PC-9 (cell line): ENCODE results near the gene FAM221B. TPM values are rescaled to one million over a fixed set of nuclear protein-coding genes. Genes with fewer than 3 reads are reported as not detected.

Source experiments
- BruUV-seq: library from RNA; stranded (reverse); fragments of 400-500 nt; replicated peaks from 2 replicates; lab custom pipeline; 2021; lab: Mats Ljungman, UMichigan
- CTCF ChIA-PET: fragments of 300-600 bp; sonication (Branson Sonifier 250); formaldehyde crosslinking; loops from one replicate; lab custom pipeline; 2022; ENCODE audit warnings: antibody characterized with exemption; lab: Charles Lee
- POLR2A ChIA-PET: fragments of 300-600 bp; sonication (Branson Sonifier 250); formaldehyde crosslinking; loops from one replicate; lab custom pipeline; 2022; ENCODE audit warnings: antibody characterized with exemption; ENCODE audit not compliant: unreplicated experiment; lab: Charles Lee
- DNase-seq, 2 experiments: peaks; one replicate each; pipeline versions ENCODE4 v3.0.0 to v3.0.0-alpha.2; 2015 to 2022; ENCODE audit warnings: mixed read lengths in 1 of 2
- H2AFZ ChIP-seq: fragments of 200-600 bp; sonication (generic); 2 replicates; pipeline ENCODE4 v1.8.1; 2017; ENCODE audit warnings: antibody characterized with exemption
- H3F3A ChIP-seq: fragments of 200-600 bp; sonication (generic); 2 replicates; pipeline ENCODE4 v1.8.1; 2017; ENCODE audit warnings: antibody characterized with exemption, mild to moderate bottlenecking, low read depth; ENCODE audit not compliant: insufficient read depth
- H3K27ac ChIP-seq: fragments of 200-600 bp; sonication (generic); 2 replicates; pipeline ENCODE4 v1.6.1; 2016; ENCODE audit warnings: mixed run types
- H3K27me3 ChIP-seq: fragments of 200-600 bp; sonication (generic); 2 replicates; pipeline ENCODE4 v1.6.1; 2016; ENCODE audit warnings: low read depth, mixed run types; ENCODE audit not compliant: insufficient read depth
- H3K36me3 ChIP-seq: fragments of 200-600 bp; sonication (generic); 2 replicates; pipeline ENCODE4 v1.6.1; 2016; ENCODE audit warnings: low read depth, mixed run types
- H3K4me1 ChIP-seq: fragments of 200-600 bp; sonication (generic); replicated peaks from 2 replicates; pipeline ENCODE4 v1.6.1; 2016; ENCODE audit warnings: mixed run types; ENCODE audit not compliant: insufficient read depth
- H3K4me2 ChIP-seq: fragments of 200-600 bp; sonication (generic); 2 replicates; pipeline ENCODE4 v1.6.1; 2017; ENCODE audit warnings: mixed run types
- H3K4me3 ChIP-seq: fragments of 200-600 bp; sonication (generic); 2 replicates; pipeline ENCODE4 v1.6.1; 2016; ENCODE audit warnings: mixed run types
- H3K79me2 ChIP-seq: fragments of 200-600 bp; sonication (generic); 2 replicates; pipeline ENCODE4 v1.6.1; 2017; ENCODE audit warnings: low read depth, mixed run types
- H3K9me2 ChIP-seq: fragments of 200-600 bp; sonication (generic); 2 replicates; pipeline ENCODE4 v1.8.1; 2017; ENCODE audit warnings: mild to moderate bottlenecking; ENCODE audit not compliant: insufficient read depth
- H3K9me3 ChIP-seq: fragments of 200-600 bp; sonication (generic); 2 replicates; pipeline ENCODE4 v1.8.1; 2016; ENCODE audit warnings: low read depth; ENCODE audit not compliant: insufficient read depth
- H4K20me1 ChIP-seq: fragments of 200-600 bp; sonication (generic); 2 replicates; pipeline ENCODE4 v1.8.1; 2017; ENCODE audit not compliant: insufficient read depth
- CTCF ChIP-seq: fragments of 200-600 bp; sonication (generic); conservative IDR thresholded peaks from 2 replicates; pipeline ENCODE4 v1.6.1; 2017; ENCODE audit warnings: mixed run types, antibody characterized with exemption, mild to moderate bottlenecking, moderate library complexity
- EZH2 ChIP-seq: fragments of 200-600 bp; sonication (generic); IDR thresholded peaks from 2 replicates; pipeline ENCODE4 v1.8.0; 2017; ENCODE audit warnings: antibody characterized with exemption, low read depth
- intact Hi-C: fragments of 100-400 bp; cut with micrococcal nuclease; formaldehyde crosslinking; loops from one replicate; pipeline ENCODE4 v1.10.0; 2022; ENCODE audit not compliant: unreplicated experiment
- total RNA-seq: library from RNA; stranded (reverse); gene quantifications from 2 replicates; pipeline ENCODE4 v1.2.3, GENCODE V29; 2021

Gene FAM221B
- total RNA-seq, 1 experiment from 2014 or later, result not detected

GRCh38 chr9:35834260-35835215 lies 6.0 kb upstream of the FAM221B start:
- ChIA-PET POLR2A (interaction anchor here (0.6 kb wide), 1 partner anchor 63 kb away, joined by 6 read pairs; no protein-coding TSS in a partner anchor), CTCF (no interaction called here)
- DNase-seq, result no peak
- H3K9me3 ChIP-seq, result no peaks in the 10 kb centered on the region
- H3K27me3 ChIP-seq, result no peaks in the 10 kb centered on the region
- H3K27ac ChIP-seq, result no peak overlapping the region
- BruUV-seq, result no TSS peak
- H3K4me3 ChIP-seq, result no peak overlapping the region
- H3K79me2 ChIP-seq, result no peaks in the 10 kb centered on the region
- TF ChIP-seq EZH2 (no peak), CTCF (no peak)
- intact Hi-C loops, result no loop called here
- H3K4me1 ChIP-seq, result peaks cover 12% of the 10 kb centered on the region
- no peaks in the 10 kb centered on the region for H4K20me1 ChIP-seq
- no peaks in the 10 kb centered on the region for H3K9me2 ChIP-seq
- no peaks in the 10 kb centered on the region; the same call in 1 of the 2 replicates for H3F3A ChIP-seq
- H3K36me3 ChIP-seq, result no peaks in the 10 kb centered on the region
- H2AFZ ChIP-seq, result no peak overlapping the region
- no peak overlapping the region for H3K4me2 ChIP-seq

GRCh38 chr9:35832814-35833213 lies 4.3 kb upstream of the FAM221B start:
- no TSS peak for BruUV-seq
- DNase-seq, result peak in 1 of 2 experiments; percentile 47

GRCh38 chr9:35831040-35831439 lies 2.5 kb upstream of the FAM221B start:
- POLR2A ChIA-PET, result no interaction called here
- CTCF ChIA-PET, result no interaction called here

More at GRCh38 chr9:35832814-35833213, 4.3 kb upstream of the FAM221B start:
- Histone ChIP-seq H3K27me3 (no peaks in the 10 kb centered on the region), H3K4me2 (no peak overlapping the region), H3K9me2 (no peaks in the 10 kb centered on the region), H3K79me2 (no peaks in the 10 kb centered on the region), H3K9me3 (no peaks in the 10 kb centered on the region), H3K4me3 (no peak overlapping the region), H3K4me1 (peaks cover 12% of the 10 kb centered on the region), H2AFZ (no peak overlapping the region), H3K36me3 (no peaks in the 10 kb centered on the region), H4K20me1 (no peaks in the 10 kb centered on the region), H3F3A (no peaks in the 10 kb centered on the region; the same call in 1 of the 2 replicates), H3K27ac (no peak overlapping the region)
- CTCF ChIA-PET, result interaction anchor here (0.6 to 0.9 kb wide), 2 partner anchors 22 to 168 kb away, joined by 3 to 8 read pairs; partner anchors contain the start of gene ARHGEF39
- POLR2A ChIA-PET, result no interaction called here
- intact Hi-C loops, result no loop called here
- TF ChIP-seq EZH2 (no peak), CTCF (no peak)

More at GRCh38 chr9:35831040-35831439, 2.5 kb upstream of the FAM221B start:
- intact Hi-C loops, result no loop called here
- no peak overlapping the region for H3K27ac ChIP-seq
- no peak for DNase-seq
- H3K36me3 ChIP-seq, result no peaks in the 10 kb centered on the region
- H3K4me3 ChIP-seq, result no peak overlapping the region
- no peaks in the 10 kb centered on the region; the same call in 1 of the 2 replicates for H3F3A ChIP-seq
- peaks cover 12% of the 10 kb centered on the region for H3K4me1 ChIP-seq
- H3K4me2 ChIP-seq, result no peak overlapping the region
- no peak for TF ChIP-seq EZH2
- no peak for TF ChIP-seq CTCF
- H3K27me3 ChIP-seq, result no peaks in the 10 kb centered on the region
- no TSS peak for BruUV-seq
- no peaks in the 10 kb centered on the region for H4K20me1 ChIP-seq
- no peaks in the 10 kb centered on the region for H3K79me2 ChIP-seq
- H3K9me3 ChIP-seq, result no peaks in the 10 kb centered on the region
- H3K9me2 ChIP-seq, result no peaks in the 10 kb centered on the region
- no peak overlapping the region for H2AFZ ChIP-seq
